ENCODE measurements around the gene REEP6.

GRCh38 chr19:1461862-1462261 is 29.1 kb upstream of the REEP6 start:
- TF ChIP-seq TEAD4 (IDR thresholded peaks at IDR 0.05) (no peak), YY1 (IDR thresholded peaks at IDR 0.05; ENCODE audit: low read depth) (no peak), FOXM1 (IDR thresholded peaks at IDR 0.05; ENCODE audit: borderline replicate concordance, low read depth) (no peak), TCF12 (IDR thresholded peaks at IDR 0.05; ENCODE audit: low read depth) (no peak), MAX (IDR thresholded peaks at IDR 0.05) (no peak), CREB1 (IDR thresholded peaks at IDR 0.05; ENCODE audit: low read depth) (no peak), RAD21 (IDR thresholded peaks at IDR 0.05; ENCODE audit: low read depth) (no peak), EGR1 (IDR thresholded peaks at IDR 0.05) (no peak)
